Activated CD4-positive, alpha-beta T cell treated with anti-CD3 and anti-CD28 coated beads, Interleukin-2, amount 50 U/mL, for 24 hours (primary cell): ENCODE results near the gene LRRC27.

ENCODE experiments used
- DNase-seq, 2 donors: peaks; one replicate each; pipeline ENCODE4 v3.0.0-alpha.2; 2020; ENCODE audit warnings: low read depth in 1 of 2, low spot score in 1 of 2

Gene LRRC27

DNA sequence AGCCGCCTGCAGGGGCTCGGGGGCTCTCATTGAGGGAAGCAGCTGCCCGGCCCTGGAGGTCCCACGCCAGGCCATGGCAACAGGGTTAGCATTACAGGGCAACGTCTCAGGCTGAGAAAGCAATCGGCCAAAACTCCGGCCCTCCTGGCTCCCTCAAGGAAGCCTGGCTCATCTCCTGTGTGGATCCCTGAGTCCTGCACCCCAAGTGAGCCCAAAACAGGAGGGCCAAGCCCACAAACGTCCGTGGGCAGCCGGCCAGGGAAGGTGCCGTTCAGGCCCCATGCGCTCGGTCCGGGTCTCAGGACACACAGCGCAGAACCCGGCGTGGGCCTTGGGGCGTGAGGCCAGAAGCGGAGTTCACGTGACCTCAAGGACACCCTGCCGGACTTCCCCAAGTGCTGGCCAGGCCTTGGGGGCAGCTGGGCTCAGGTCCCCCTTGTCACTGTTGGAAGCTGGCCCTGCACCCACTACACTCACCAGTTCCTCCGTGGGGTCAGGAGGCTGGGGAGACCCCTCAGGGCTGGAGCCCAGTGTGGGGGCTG lies 57.0 kb downstream of the LRRC27 start:
- no peak for DNase-seq

DNA sequence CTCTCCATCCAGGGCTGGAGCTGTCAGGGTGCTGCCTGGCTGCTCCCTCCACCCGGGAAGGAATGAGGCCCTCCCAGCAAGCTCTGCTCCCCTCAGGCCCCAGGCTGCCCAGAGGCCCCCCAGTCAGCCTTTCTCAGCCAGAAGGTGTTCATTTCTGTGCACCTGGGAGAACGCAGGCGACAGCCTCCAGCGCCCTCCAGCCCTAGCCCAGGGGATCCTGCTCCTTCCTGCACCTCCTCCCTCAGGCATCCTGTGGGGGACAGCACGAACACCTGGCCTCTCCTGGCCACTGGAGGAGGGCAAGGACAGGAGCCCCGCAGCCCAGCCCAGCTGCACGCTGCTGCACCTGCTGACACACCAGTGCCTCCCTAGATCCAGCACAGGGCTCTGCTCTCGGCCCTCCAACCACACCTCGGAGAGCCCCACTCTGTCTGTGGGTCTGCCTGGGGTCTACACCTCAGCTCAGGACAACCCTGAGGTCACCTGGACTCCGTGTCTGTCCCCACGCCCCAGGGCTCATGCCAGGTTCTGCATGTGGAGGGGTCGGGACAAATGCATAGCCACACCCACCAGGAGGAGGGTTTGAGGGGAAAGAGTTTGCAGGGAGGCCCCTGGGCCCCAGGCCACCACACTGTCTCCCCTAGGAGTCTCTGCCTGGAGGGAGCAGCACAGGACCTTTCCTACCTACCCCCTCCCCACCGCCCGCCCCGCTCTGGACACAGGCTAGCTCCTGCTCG lies 57.6 kb downstream of the LRRC27 start:
- DNase-seq, result no peak

DNA sequence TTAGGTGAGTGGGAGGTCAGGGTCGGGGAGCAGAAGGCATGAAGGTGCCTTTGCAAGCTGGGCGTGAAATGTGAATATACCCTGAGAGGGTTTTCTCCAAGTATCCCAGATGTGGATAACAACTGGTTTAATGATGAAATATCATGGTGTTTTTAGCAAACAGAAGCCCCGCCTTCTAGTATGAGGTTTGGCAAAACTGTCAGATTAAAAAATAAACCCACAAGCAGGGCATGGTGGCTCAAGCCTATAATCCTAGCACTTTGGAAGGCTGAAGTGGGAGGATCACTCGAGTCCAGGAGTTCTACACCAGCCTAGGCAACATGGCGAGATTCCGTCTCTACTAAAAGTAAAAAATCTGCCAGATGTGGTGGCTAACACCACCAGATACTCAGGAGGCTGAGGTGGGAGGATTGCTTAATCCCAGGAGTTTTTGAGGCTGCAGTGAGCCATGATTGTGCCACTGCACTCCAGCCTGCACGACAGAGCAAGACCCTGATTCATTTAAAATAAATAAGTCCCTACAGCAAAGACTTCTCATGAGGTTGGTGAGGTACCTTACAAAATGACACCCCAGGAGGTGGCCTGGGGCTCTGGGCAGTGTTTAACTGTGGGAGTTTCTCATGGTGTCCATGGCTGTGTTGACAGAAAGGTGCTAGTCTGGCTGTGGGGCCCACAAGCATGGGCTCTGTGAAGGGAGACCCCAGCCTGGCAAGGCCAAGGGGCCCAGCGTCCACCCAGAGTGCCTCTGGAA lies 58.4 kb downstream of the LRRC27 start:
- no peak for DNase-seq

DNA sequence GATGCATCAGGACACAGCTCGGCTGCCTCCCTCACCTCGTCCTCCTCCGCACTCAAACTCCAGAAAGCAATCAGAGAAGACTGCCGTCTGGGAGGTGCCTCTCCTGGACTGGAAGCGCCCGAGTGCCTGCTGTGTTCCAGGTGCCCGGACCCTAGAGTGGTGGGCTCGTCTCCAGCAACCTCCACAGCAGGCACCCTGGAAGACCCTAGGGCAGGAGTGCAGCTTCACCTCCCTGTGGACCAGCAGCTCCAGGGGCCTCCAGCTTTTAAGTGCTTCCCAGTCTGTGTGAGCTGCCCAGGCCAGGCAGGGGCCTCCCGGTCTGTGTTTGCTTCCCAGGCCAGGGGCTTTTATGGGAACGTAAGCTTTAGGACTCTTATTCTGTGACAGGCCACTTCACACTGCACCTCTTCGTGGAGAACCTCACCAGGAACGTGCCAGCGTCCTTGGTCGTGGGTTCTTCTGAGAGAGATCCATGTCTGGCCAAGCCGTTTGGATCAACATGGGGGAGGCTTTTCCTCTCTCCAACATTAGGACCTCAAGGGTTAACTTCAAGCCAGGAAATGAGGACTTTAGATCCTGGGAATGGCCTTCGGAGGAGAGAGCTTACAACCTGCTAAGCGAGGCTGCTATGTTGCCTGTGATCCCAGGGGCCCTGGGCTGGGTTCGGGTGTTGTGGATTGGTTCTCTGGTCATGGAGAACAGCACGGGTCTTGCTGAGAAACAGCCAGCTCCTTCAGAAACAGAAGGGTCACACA lies 59.1 kb downstream of the LRRC27 start:
- DNase-seq, result no peak

- no peak for DNase-seq
These were observed 59.7 kb downstream of the LRRC27 start for GRCh38 chr10:132391676-132392020.

DNA sequence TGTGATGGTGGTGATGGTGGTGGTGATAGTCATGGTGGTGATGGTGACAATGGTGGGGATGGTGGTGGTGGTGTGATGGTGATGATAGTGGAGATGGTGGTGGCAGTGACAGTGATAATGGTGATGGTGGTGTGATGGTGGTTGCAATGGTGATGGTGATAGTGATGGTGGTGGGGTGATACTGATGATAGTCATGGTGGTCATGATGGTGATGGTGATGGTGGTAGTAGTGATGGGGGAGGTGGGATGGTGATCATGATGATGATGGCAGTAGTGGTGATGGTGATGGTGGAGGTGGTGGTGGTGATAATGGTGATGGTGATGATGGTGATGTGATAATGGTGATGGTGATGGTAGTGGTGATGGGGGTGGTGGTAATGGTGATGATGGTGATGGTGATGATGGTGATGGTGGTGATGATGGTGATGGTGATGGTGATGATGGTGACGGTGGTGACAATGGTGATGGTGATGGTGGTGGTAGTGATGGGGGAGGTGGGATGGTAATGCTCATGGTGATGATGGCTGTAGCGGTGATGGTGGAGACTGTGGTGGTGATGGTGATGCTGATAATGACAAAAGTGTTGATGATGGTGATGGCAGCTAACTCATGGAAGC lies 60.3 kb downstream of the LRRC27 start:
- DNase-seq, result no peak

DNA sequence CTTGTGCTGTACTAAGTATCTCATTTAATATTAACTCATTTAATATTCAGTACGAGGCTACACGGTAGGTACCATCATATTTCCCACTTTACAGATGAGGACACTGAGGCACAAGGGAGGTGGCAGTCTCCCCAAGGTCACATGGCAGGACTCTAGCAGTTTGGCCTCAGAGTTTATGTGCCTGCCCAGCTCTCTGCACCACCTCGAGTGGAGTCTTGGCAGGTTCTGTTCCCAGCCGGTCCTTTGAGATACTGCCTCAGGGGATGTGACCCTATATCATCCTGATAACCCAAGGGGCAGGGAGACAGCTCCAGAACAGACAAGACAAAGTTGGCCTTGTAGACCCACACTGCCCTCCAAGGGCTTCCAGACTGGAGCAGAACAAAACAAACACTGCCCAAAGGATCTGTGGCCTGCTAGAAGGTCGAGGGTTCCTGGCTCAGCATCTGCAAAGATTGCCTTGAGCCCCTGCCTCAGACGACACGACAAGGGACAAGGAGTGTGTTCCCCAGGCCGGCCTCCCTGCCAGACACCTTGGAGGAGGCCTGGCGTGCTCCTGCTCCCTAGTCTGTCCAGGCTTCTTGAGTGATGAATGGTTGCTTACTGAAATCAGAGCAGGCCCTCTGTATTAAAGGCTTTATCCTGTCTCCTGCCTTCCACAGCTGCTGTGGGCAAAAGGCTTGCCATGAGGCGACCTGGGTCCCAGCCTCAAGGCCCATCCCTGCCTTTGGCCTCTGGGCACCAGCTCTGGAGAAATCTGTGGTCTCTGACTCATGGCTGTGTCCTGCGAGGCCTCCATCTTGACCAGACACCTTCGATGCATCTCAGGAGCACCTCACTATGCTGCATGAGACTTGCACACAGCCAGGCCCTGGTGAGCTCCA lies 61.1 kb downstream of the LRRC27 start:
- no peak for DNase-seq

GRCh38 chr10:132393695-132394181 lies 61.7 kb downstream of the LRRC27 start:
- no peak for DNase-seq

DNA sequence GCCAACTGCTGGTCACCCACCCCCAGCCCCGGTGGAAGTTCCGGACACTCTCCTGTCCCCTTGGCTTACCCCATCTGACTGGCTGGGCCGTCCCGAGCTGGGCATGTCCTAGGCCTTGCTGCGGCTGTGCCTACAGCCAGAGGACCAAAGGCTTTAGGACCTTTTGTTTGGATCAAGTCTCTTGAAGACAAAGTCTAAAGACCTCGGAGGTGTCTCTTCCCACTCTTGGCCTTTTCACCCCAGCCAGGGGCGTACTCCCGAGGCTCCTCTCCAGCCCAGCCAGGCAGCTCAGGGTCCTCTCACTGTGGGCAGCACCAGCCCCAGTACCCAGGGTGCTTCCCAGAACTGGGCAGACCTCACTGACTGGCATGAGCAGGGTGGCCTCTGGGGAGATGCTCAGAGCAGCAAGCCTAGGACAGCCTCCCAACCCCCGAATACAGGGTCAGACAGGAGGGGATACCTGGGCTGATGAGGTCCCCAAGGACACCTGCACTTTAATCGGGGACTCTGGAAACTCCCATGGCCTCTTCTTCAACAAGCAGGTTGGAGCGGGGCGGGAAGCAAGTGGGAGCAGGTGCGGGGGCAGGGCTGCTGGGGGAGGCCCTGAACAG lies 62.3 kb downstream of the LRRC27 start:
- DNase-seq, result no peak

DNA sequence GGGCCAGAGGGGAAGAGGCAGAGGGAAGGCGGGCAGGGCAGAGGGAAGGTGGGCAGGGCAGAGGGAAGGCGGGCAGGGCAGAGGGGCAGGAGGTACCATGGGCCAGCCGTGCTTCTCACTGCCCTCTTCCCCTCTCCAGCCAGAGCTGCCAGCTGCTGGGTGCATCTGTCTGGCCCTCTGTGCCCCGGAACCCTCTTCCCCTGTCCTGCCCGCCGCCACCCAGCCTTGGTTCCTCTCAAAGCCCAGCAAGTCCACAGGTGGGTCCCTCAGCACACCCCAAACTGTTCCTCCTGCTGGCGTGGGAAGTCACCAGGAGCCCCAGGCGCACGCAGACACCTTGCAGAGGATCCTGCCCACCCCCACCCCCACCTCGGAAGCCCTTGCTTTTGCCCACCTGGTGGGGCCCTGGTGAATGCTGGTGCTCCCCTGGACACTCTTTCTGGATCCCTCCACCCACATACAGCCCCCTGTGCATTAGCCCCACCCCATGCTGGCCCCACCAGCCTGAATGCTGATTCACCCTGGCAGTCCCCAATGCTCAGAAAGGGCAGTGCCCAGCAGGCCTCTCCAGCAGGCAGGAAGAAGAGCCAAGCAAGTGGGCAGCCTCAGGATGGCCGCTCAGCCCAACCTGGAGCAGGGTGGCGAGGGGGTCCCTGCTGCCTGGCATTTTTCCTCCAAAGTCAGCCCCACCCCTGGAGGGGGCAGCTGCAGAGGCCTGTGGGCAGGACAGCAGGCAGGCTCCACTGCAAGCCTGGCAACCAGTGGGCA lies 63.1 kb downstream of the LRRC27 start:
- no peak for DNase-seq

- DNase-seq, result no peak
These were observed 63.9 kb downstream of the LRRC27 start for GRCh38 chr10:132395704-132396493.

DNA sequence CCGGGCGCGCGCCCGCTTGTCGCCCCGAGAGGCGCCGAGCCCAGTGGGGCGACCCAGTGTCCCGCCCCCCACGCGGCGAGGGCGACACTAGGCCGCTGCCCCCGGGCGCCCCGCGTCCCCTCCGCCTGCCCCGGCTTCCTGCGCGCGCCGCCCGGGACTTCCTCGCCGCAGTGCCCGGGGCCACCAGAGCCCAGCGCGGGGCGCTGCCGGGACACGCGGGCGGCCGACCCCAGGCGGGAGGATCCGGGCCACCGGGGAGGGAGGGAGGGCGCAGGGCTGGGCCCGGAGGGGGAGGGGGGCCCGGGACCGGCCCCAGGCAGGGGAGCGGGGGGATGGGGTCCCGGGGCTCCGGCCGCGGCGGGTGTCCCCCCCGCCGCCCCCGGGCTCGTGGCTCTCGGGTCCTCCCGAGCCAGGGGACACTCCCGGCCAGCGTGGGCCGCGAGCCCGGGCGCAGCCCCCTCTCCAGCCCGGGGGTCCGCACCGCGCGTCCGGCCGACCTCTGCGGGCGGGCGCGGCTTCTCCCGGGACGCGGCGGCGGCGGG lies 64.6 kb downstream of the LRRC27 start:
- DNase-seq, result peak in 1 of 2 donors; percentile 36

- DNase-seq, result peak in 1 of 2 donors; percentile 30
These were observed 65.1 kb downstream of the LRRC27 start, which contains the start of gene PWWP2B for GRCh38 chr10:132397036-132397541. Gene PWWP2B, plus strand, starts transcription at chr10:132397200. Its CDS starts 27 bp downstream, at chr10:132397227.

DNA sequence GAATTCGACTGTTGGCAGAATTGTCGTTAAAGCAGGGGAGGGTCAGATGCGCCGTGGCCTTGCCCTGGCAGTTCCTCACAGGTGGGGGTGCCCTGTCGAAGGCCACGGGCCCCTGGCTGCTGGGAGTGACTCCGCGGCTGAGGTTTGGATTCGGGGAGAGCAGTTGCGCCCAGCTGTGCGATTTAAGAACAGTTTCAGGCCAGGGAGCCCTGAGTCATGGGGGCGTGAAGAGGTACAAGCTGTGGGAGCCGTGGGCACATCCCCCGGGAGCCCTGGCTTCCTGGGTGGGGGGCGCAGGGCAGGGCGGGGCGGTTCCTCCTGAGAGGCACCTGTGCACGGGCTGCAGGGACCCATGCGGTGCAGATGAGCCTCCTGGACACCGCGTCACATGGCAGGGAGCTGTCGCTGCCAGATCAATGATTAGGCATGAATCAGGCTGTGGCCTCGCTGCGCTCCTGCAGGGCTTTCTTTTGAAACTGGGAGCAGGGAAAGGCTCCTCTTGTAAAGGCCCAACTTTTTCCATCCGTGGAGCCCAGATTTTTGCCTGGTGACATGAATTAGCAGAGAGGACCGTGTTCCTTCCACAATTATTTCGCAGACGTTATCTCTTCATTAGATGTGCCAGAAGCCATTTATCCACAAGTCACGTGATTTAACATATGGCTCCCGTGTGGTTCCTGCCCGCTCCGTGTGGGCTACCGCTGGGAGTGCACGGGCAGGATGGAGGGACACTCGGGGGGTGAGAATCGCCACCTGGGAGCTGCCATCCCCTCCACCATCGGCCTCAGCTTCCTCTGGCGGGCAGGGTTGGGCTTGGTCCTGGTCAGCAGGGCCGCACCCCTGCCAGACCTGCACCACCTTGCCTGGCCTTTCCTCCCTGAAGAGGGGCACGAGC lies 65.9 kb downstream of the LRRC27 start:
- DNase-seq, result no peak

- DNase-seq, result no peak
These were observed 66.6 kb downstream of the LRRC27 start for GRCh38 chr10:132398566-132398991.
